ENCODE data around the gene NOVA1. TPM values are rescaled to one million over a fixed set of nuclear protein-coding genes. Genes with fewer than 3 reads are reported as not detected.

NOVA1 gene
- polyA plus RNA-seq, 2 of the 4 experiments (the other 2 are of a cell fraction), result 5.1 to 9.8 TPM

DNA sequence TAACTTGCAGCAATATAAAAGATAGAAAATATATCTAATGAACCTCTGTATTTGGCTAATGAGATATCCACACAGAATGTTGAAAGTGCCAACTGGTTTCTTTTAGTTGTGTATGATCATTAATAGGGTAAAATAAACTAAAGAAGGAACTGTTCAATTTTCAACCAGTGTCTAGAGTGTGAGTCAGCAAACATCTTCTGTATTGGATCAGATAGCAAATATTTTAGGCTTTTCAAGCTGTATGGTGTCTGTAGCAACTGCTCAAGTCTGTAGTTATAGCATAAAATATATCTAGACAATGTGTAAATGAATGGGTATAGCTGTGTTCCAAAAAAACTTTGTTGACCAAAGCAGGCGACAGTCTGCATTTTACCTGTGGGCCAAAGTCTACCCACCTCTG is 23.5 kb upstream of the NOVA1 start (continued):
- TF ChIP-seq, protein P1, sequence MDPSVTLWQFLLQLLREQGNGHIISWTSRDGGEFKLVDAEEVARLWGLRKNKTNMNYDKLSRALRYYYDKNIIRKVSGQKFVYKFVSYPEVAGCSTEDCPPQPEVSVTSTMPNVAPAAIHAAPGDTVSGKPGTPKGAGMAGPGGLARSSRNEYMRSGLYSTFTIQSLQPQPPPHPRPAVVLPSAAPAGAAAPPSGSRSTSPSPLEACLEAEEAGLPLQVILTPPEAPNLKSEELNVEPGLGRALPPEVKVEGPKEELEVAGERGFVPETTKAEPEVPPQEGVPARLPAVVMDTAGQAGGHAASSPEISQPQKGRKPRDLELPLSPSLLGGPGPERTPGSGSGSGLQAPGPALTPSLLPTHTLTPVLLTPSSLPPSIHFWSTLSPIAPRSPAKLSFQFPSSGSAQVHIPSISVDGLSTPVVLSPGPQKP (IDR thresholded peaks at IDR 0.05; ENCODE audit: low read depth, low read length), result no peak

DNA sequence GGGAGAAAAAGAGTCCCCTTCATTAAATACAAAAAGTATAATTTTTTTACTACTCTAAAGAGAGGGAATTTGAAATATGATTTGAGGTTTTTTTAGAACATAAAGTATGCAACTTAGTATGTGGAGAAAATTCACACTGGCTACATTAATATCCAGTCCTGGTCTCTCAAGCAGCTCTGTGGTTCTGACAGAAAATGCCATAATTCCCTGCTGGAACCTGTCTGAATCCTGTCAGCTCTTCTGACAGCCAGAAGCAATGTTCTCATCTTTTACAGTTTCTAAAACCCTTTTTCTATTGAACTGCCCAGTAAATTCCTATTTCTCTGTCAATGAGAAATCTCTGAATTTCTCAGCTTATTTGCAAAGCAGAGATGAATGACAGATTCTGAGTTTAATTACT is 13.4 kb upstream of the NOVA1 start:
- Histone ChIP-seq H3K4me2 (no peak overlapping the region), H3K27ac (no peak overlapping the region), H3K4me3 (no peak overlapping the region), H3K9me3 (peaks cover 12% of the 10 kb centered on the region; the same call in 1 of the 3 replicates), H3K4me1 (0 out of 3 replicates have a peak, but pooled peaks cover 4% of the 10 kb centered on the region)
- DNase-seq (ENCODE audit: low read depth in 1 of 2, low spot score in 1 of 2), result no peak
- no peak for FAIRE-seq
- TF ChIP-seq CHD4 (IDR thresholded peaks at IDR 0.05; ENCODE audit: borderline replicate concordance) (no peak), ZSCAN20 (CRISPR knock-in tag; IDR thresholded peaks at IDR 0.05) (no peak), CEBPB (IDR thresholded peaks at IDR 0.05) (no peak), HDAC2 (IDR thresholded peaks at IDR 0.05) (no peak), HOXA7 (CRISPR knock-in tag; IDR thresholded peaks at IDR 0.05) (no peak), RFX5 (IDR thresholded peaks at IDR 0.05) (no peak), ZFP36 (IDR thresholded peaks at IDR 0.05; ENCODE audit: borderline replicate concordance, partially characterized antibody) (no peak), MAZ (IDR thresholded peaks at IDR 0.05; ENCODE audit: borderline replicate concordance, low read depth, low read length) (no peak), HEYL (CRISPR knock-in tag; IDR thresholded peaks at IDR 0.05) (no peak), HOXB13 (CRISPR knock-in tag; IDR thresholded peaks at IDR 0.05; ENCODE audit: low read depth) (no peak), POLR2A (IDR thresholded peaks at IDR 0.05; ENCODE audit: low read length) (no peak), MYC (IDR thresholded peaks at IDR 0.05; ENCODE audit: borderline replicate concordance, low read length) (no peak), NR3C1 (IDR thresholded peaks at IDR 0.05) (no peak), MAFK (IDR thresholded peaks at IDR 0.05; ENCODE audit: partially characterized antibody) (no peak), EHMT2 (IDR thresholded peaks at IDR 0.05; ENCODE audit: low read depth) (no peak), GATA3 (IDR thresholded peaks at IDR 0.05; ENCODE audit: borderline replicate concordance) (no peak)
- TF ChIP-seq, protein P2, sequence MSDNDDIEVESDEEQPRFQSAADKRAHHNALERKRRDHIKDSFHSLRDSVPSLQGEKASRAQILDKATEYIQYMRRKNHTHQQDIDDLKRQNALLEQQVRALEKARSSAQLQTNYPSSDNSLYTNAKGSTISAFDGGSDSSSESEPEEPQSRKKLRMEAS (IDR thresholded peaks at IDR 0.05), result no peak
- TF ChIP-seq, protein P3, sequence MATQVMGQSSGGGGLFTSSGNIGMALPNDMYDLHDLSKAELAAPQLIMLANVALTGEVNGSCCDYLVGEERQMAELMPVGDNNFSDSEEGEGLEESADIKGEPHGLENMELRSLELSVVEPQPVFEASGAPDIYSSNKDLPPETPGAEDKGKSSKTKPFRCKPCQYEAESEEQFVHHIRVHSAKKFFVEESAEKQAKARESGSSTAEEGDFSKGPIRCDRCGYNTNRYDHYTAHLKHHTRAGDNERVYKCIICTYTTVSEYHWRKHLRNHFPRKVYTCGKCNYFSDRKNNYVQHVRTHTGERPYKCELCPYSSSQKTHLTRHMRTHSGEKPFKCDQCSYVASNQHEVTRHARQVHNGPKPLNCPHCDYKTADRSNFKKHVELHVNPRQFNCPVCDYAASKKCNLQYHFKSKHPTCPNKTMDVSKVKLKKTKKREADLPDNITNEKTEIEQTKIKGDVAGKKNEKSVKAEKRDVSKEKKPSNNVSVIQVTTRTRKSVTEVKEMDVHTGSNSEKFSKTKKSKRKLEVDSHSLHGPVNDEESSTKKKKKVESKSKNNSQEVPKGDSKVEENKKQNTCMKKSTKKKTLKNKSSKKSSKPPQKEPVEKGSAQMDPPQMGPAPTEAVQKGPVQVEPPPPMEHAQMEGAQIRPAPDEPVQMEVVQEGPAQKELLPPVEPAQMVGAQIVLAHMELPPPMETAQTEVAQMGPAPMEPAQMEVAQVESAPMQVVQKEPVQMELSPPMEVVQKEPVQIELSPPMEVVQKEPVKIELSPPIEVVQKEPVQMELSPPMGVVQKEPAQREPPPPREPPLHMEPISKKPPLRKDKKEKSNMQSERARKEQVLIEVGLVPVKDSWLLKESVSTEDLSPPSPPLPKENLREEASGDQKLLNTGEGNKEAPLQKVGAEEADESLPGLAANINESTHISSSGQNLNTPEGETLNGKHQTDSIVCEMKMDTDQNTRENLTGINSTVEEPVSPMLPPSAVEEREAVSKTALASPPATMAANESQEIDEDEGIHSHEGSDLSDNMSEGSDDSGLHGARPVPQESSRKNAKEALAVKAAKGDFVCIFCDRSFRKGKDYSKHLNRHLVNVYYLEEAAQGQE (IDR thresholded peaks at IDR 0.05), result no peak
- TF ChIP-seq, protein P4, sequence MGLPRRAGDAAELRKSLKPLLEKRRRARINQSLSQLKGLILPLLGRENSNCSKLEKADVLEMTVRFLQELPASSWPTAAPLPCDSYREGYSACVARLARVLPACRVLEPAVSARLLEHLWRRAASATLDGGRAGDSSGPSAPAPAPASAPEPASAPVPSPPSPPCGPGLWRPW (IDR thresholded peaks at IDR 0.05), result no peak
- TF ChIP-seq, protein P5, sequence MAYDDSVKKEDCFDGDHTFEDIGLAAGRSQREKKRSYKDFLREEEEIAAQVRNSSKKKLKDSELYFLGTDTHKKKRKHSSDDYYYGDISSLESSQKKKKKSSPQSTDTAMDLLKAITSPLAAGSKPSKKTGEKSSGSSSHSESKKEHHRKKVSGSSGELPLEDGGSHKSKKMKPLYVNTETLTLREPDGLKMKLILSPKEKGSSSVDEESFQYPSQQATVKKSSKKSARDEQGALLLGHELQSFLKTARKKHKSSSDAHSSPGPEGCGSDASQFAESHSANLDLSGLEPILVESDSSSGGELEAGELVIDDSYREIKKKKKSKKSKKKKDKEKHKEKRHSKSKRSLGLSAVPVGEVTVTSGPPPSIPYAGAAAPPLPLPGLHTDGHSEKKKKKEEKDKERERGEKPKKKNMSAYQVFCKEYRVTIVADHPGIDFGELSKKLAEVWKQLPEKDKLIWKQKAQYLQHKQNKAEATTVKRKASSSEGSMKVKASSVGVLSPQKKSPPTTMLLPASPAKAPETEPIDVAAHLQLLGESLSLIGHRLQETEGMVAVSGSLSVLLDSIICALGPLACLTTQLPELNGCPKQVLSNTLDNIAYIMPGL (CRISPR knock-in tag; IDR thresholded peaks at IDR 0.05; ENCODE audit: borderline replicate concordance), result no peak
- no peak for ATAC-seq
- POLR2A ChIA-PET, result no interaction called here
- CTCF ChIA-PET, result no interaction called here
